A673 (cell line): ENCODE results near the gene SKP1. TPM values are rescaled to one million over a fixed set of nuclear protein-coding genes. Genes with fewer than 3 reads are reported as not detected.

Source experiments
- BruUV-seq: library from RNA; stranded (reverse); fragments of 400-500 nt; replicated peaks from 2 replicates; lab custom pipeline; 2021; lab: Mats Ljungman, UMichigan
- CTCF ChIA-PET: fragments of 300-600 bp; sonication (Branson Sonifier 250); formaldehyde crosslinking; loops from one replicate; lab custom pipeline; 2022; ENCODE audit warnings: antibody characterized with exemption; lab: Charles Lee
- POLR2A ChIA-PET: fragments of 300-600 bp; sonication (Branson Sonifier 250); formaldehyde crosslinking; loops from one replicate; lab custom pipeline; 2022; ENCODE audit warnings: antibody characterized with exemption; ENCODE audit not compliant: low non-redundant PET; lab: Charles Lee
- DNase-seq: peaks from one replicate; pipeline ENCODE4 v3.0.0-alpha.2; 2015; ENCODE audit warnings: low spot score
- H3K27ac ChIP-seq: fragments of 200-600 bp; sonication (generic); 2 replicates; pipeline ENCODE4 v1.5.1; 2016; ENCODE audit warnings: mixed run types, low read depth, mild to moderate bottlenecking, mixed read lengths, antibody characterized with exemption, low read length; ENCODE audit not compliant: poor library complexity, severe bottlenecking
- H3K27me3 ChIP-seq: fragments of 200-600 bp; sonication (generic); replicated peaks from 2 replicates; pipeline ENCODE4 v1.6.1; 2017; ENCODE audit warnings: mixed run types, low read depth, mild to moderate bottlenecking, mixed read lengths, antibody characterized with exemption, low read length; ENCODE audit not compliant: insufficient read depth, poor library complexity
- H3K36me3 ChIP-seq: fragments of 200-600 bp; sonication (generic); 2 replicates; pipeline ENCODE4 v1.6.1; 2016; ENCODE audit warnings: mixed run types, mild to moderate bottlenecking, mixed read lengths, antibody characterized with exemption, low read length; ENCODE audit not compliant: insufficient read depth, poor library complexity, severe bottlenecking
- H3K4me1 ChIP-seq: fragments of 200-600 bp; sonication (generic); 2 replicates; pipeline ENCODE4 v1.6.1; 2017; ENCODE audit warnings: mixed run types, mild to moderate bottlenecking, mixed read lengths, antibody characterized with exemption, low read length; ENCODE audit not compliant: insufficient read depth, poor library complexity, severe bottlenecking
- H3K4me3 ChIP-seq: fragments of 200-600 bp; sonication (generic); 2 replicates; pipeline ENCODE4 v1.5.1; 2016; ENCODE audit warnings: low read depth, mixed run types, mild to moderate bottlenecking, mixed read lengths, low read length; ENCODE audit not compliant: poor library complexity, severe bottlenecking
- H3K9me3 ChIP-seq: fragments of 200-600 bp; sonication (generic); 2 replicates; pipeline ENCODE4 v1.6.1; 2016; ENCODE audit warnings: mixed run types, low read depth, mild to moderate bottlenecking, mixed read lengths, antibody characterized with exemption, low read length; ENCODE audit not compliant: poor library complexity, severe bottlenecking
- EZH2 ChIP-seq: fragments of 200-600 bp; sonication (generic); IDR thresholded peaks from 2 replicates; pipeline ENCODE4 v1.6.1; 2017; ENCODE audit warnings: borderline replicate concordance, low read depth, mild to moderate bottlenecking, mixed read lengths, antibody characterized with exemption, low read length; ENCODE audit not compliant: poor library complexity, severe bottlenecking
- intact Hi-C: fragments of 100-400 bp; cut with micrococcal nuclease; formaldehyde crosslinking; loops from one replicate; pipeline ENCODE4 v1.10.0; 2022; ENCODE audit not compliant: unreplicated experiment
- total RNA-seq: library from RNA; stranded (reverse); gene quantifications from 2 replicates; pipeline ENCODE4 v1.2.3, GENCODE V29; 2021
- TF ChIP-seq, protein P1 (sequence below): fragments of 300-800, 200-600 bp; sonication (generic); conservative IDR thresholded peaks from 2 replicates; pipeline ENCODE4 v1.5.1; 2017; ENCODE audit warnings: low read depth, mild to moderate bottlenecking, antibody characterized with exemption, low read length, moderate library complexity, mixed read lengths

Gene SKP1
- total RNA-seq, 1 experiment from 2014 or later: 465 TPM

GRCh38 chr5:134130239-134130945, 46.4 kb downstream of the SKP1 start:
- Histone ChIP-seq H3K27me3 (no peaks in the 10 kb centered on the region), H3K4me1 (no peaks in the 10 kb centered on the region), H3K36me3 (peaks cover 13% of the 10 kb centered on the region), H3K9me3 (no peaks in the 10 kb centered on the region), H3K4me3 (no peak overlapping the region), H3K27ac (no peak overlapping the region)
- CTCF ChIA-PET: no interaction called here
- TF ChIP-seq, protein P1, sequence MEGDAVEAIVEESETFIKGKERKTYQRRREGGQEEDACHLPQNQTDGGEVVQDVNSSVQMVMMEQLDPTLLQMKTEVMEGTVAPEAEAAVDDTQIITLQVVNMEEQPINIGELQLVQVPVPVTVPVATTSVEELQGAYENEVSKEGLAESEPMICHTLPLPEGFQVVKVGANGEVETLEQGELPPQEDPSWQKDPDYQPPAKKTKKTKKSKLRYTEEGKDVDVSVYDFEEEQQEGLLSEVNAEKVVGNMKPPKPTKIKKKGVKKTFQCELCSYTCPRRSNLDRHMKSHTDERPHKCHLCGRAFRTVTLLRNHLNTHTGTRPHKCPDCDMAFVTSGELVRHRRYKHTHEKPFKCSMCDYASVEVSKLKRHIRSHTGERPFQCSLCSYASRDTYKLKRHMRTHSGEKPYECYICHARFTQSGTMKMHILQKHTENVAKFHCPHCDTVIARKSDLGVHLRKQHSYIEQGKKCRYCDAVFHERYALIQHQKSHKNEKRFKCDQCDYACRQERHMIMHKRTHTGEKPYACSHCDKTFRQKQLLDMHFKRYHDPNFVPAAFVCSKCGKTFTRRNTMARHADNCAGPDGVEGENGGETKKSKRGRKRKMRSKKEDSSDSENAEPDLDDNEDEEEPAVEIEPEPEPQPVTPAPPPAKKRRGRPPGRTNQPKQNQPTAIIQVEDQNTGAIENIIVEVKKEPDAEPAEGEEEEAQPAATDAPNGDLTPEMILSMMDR: no peak
- no peak for TF ChIP-seq EZH2
- POLR2A ChIA-PET: no interaction called here
- intact Hi-C loops: no loop called here
- DNase-seq: no peak
- no TSS peak for BruUV-seq

DNA sequence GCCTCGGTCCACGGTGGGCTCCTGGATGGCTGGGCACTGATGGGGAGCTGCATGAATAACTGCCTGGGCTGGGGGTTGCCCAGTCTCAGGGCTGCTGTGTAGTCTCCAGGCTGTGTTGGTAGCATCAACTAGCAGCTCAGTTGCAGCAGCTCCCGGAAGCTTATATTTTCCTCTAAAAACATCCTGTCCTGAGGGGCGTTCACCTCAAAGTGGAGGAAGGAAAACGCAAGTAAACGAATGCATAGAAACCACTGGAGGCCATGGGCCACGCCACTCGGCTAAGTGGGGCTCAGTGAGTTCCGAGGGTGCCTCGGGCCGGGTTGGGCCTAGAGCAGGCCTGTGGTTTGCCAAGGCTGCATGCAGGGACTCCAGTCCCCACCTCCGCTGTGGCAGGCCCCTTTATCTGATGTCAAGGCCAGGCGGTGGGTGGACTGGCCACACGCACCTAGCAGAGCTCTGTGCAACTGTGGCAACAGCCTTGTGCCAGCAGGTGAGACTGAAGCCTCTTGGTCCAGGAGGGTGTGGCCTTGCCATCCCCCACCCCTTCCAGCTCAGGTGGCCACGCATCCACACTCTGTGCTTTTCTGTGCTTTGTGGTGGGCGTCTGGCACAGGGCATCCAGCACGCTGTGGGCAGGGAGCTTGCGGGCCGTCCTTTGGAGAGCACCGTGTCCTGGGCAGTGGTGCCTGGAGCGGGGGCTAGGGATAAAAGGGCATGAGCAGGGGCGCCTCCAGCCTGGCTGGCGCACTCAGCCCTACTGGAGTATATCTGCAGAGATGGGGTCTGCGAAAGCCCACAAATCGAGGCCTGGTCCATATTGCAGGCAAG, 47.1 kb downstream of the SKP1 start:
- Histone ChIP-seq H3K9me3 (no peaks in the 10 kb centered on the region), H3K4me1 (no peaks in the 10 kb centered on the region), H3K27ac (no peak overlapping the region), H3K4me3 (no peak overlapping the region), H3K27me3 (no peaks in the 10 kb centered on the region), H3K36me3 (peaks cover 9% of the 10 kb centered on the region)
- CTCF ChIA-PET: no interaction called here
- DNase-seq: no peak
- BruUV-seq: no TSS peak
- TF ChIP-seq, protein P1: no peak
- no peak for TF ChIP-seq EZH2
- POLR2A ChIA-PET: no interaction called here
- intact Hi-C loops: no loop called here

GRCh38 chr5:134128648-134128995, 48.1 kb downstream of the SKP1 start:
- intact Hi-C loops: no loop called here
- peaks cover 6% of the 10 kb centered on the region for H3K36me3 ChIP-seq
- H3K27me3 ChIP-seq: no peaks in the 10 kb centered on the region
- no peaks in the 10 kb centered on the region for H3K4me1 ChIP-seq
- H3K9me3 ChIP-seq: no peaks in the 10 kb centered on the region
- DNase-seq: no peak
- BruUV-seq: no TSS peak
- ChIA-PET CTCF (no interaction called here), POLR2A (no interaction called here)
- no peak overlapping the region for H3K27ac ChIP-seq
- TF ChIP-seq EZH2: no peak
- TF ChIP-seq, protein P1: no peak
- no peak overlapping the region for H3K4me3 ChIP-seq
